GM19099 (cell line): ENCODE results near the gene ITPK1.

Experiments
- POLR2A ChIP-seq: IDR thresholded peaks from 3 replicates; pipeline ENCODE4 v1.6.1; 2011; ENCODE audit warnings: low read depth; ENCODE audit not compliant: insufficient read length; ENCODE audit errors: extremely low read depth

ITPK1 gene

GRCh38 chr14:93110856-93111419 is 4.8 kb downstream of the ITPK1 start:
- TF ChIP-seq POLR2A: no peak

DNA sequence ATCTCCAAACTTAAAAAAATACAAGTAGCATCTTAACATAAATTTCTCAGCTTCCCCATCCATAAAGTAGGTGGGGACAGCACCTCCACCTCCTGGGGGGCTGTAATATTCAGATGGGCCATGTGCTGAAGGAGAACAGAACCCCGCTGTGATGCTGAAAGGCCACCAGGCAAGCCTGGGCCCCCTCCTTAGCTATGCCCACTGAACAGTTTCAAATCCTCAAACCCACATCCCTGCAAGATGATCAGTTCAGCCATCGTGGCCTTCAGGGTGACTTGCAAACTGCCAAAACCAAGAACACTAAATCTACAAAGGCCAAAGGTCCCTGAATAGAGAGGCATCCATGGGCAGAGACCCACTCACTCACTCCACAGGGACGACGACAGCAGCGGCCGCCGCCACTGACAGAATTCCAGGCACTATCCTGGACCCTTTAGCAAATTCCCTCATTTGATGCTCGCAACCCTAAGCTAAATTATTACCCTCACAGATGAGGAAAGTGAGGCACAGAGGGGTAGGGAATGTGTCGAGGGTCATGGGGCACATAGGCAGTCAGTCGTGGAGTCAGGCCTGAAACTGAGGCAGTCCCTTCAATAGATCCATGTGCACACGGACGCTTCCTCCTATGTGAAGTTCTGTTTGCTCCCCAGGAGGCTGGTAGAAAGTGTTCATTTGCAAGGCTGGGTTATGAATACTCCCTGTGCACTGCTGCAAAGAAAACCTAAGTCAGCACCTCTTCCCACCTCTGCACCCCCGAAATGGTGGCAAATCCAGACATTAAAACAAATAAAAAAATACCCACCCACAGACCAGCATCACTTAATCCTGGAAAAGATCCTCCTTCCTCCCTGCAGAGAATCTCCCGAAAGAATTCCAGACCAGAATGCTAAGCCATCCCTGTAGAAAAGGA is 5.9 kb downstream of the ITPK1 start:
- no peak for TF ChIP-seq POLR2A

DNA sequence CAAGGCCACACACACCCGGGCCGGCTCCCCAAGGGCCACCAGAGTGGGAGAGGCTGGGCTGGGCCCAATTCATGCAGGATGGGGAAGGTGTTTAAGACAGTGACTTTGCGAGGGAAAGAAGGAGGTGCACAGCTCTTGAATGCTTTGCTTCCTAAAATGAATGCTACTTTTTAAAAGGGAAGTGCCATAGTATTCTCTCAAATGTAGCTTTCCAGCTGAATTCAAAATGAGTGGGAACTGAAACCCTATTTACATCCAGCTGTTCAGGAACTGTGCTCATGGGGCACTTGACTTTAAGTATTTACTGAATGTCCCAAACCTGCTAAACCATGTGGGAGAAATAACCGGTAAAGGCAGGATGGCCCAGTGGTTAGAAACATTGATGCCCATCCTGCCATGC is 7.6 kb downstream of the ITPK1 start:
- no peak for TF ChIP-seq POLR2A

GRCh38 chr14:93107453-93107852 is 8.3 kb downstream of the ITPK1 start:
- TF ChIP-seq POLR2A: no peak

- TF ChIP-seq POLR2A: no peak
Observed at GRCh38 chr14:93106541-93107156, 9.1 kb downstream of the ITPK1 start.

GRCh38 chr14:93105362-93105761 is 10.4 kb downstream of the ITPK1 start:
- TF ChIP-seq POLR2A: no peak

- no peak for TF ChIP-seq POLR2A
Observed at GRCh38 chr14:93104961-93105360, 10.8 kb downstream of the ITPK1 start.

- no peak for TF ChIP-seq POLR2A
Observed at GRCh38 chr14:93103392-93104080, 12.2 kb downstream of the ITPK1 start.

DNA sequence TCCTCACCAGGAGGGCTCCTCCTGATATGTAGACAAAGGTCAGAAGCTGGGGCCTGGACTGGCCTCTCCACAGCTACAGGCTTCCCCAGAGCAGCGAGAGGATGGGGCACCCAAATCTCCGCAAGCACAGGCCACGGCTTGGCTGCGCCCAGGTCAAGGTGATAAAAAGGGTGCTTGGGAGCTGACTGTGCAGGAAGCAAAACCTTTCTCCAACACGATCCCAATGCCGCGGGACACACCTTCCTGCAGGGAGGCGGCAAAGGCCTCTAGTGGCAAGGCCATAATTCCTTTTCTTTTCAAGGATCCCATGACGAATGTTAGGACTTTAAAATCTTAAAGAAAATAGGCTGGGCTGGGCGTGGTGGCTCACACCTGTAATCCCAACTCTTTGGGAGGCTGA is 13.6 kb downstream of the ITPK1 start:
- no peak for TF ChIP-seq POLR2A

DNA sequence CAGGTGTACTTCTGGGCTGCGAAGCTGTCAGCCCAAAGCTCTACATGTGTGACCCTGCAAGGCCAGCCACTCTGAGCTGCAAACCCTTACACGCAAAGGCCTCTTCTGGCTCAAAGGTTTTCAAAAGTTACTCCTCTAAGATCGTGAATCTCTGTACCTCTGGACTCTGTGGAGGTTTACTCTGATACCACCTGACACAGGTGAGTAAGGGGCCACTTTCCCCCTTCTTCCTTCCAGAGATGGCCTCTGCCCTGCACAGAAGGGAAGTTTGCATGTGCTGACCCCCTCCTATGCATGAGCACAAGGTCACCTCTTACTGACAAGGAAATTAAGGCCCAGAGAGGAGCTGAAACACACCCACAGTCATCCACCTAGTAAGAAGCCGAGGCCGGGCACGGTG is 14.5 kb downstream of the ITPK1 start:
- TF ChIP-seq POLR2A: no peak

- no peak for TF ChIP-seq POLR2A
Observed at GRCh38 chr14:93100570-93100969, 15.2 kb downstream of the ITPK1 start.

DNA sequence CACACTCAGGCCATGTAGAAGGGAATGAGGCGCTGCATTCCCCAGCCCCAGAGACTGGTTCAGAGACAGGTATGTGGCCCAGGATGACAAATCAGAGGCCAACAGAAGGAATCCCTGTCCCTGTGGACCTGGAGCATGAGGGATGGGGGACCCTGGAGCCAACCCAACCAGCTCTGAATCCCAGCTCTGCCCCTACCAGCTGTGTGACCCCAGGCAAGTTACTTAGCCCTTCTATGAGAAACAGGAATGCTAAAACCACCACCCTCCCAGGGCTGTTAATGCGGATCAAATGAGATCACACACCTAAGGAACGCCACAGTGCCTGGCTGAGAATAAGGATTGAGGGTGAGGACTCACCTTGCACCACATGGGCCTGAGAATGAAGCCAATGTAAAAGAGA is 15.6 kb downstream of the ITPK1 start:
- TF ChIP-seq POLR2A: no peak

DNA sequence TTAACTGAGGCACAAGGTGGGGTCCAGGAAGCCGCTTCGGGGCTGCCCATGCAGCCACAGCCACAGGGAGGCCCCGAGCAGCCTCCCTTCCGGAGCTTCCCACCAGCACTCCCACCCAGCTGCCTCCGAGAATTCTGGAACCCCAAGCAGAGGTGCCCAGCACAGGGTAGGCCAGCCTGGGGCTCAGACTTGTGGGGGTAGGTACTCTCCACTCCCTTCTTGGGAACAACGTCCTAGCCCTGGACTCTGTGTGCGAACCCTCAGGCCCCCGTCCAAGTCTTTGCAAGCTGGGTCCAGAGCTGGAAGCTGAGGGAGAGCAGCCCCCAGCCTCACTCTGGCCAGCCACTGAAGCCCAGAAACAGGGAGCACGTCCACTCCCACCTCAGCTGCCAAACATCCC is 16.1 kb downstream of the ITPK1 start:
- TF ChIP-seq POLR2A: no peak

GRCh38 chr14:93099196-93099595 is 16.5 kb downstream of the ITPK1 start:
- TF ChIP-seq POLR2A: no peak

DNA sequence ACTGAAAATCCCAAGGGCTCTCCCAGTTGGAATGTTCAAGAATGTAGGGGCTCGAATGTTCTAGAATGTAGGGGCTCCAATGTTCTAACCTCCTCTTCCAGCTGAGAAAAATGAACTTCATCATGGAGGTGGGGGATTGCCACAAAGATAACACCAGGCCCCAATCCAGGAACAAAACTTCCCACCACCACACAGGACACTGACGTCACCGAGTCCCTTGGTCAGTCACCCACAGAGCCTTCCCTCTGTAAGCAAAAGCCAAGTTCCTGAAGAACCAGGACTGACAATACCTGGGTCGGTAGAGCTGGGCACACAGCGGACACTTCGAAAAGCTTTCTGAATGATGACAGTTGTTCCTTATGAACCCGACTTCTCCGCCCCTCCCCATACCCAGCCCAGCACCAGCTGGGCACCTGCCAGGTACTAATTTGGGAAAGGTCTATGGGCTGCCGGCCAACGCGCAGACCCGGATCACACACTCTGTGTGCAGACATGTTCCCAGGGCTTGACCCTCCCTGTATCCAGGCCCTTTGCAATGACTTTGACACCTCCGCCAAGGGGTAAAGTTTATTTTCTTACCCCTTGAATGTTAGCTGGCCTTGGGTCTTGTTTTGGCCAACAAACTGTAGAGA is 18.9 kb downstream of the ITPK1 start:
- TF ChIP-seq POLR2A: no peak
